HCT116 (cell line): ENCODE measurements around the gene GARIN5A. TPM values are rescaled to one million over a fixed set of nuclear protein-coding genes. Genes with fewer than 3 reads are reported as not detected.

Source experiments
- ATAC-seq: fragments of 200-7000 bp; cut with Tn5 transposase; 2 replicates; pipeline ENCODE4 v1.9.1; 2020; ENCODE audit warnings: mild to moderate bottlenecking, moderate library complexity
- BruUV-seq: library from RNA; stranded (reverse); fragments of 400-500 nt; replicated peaks from 2 replicates; lab custom pipeline; 2021; lab: Mats Ljungman, UMichigan
- CTCF ChIA-PET: fragments of 300-600 bp; sonication (Branson Sonifier 250); formaldehyde crosslinking; loops from one replicate; lab custom pipeline; 2021; ENCODE audit warnings: antibody characterized with exemption; lab: Charles Lee
- POLR2A ChIA-PET: fragments of 300-600, 350-600 bp; sonication (Branson Sonifier 250); formaldehyde crosslinking; loops from one replicate; lab custom pipeline; 2021; ENCODE audit warnings: antibody characterized with exemption; lab: Charles Lee
- RAD21 ChIA-PET, 2 experiments: fragments of 300-600 bp; sonication (Branson Sonifier 250); formaldehyde crosslinking; loops; one replicate each; lab custom pipeline; 2023; ENCODE audit warnings: low total read pairs in 2 of 2; ENCODE audit not compliant: uncharacterized antibody in 2 of 2, unreplicated experiment in 2 of 2, low non-redundant PET in 1 of 2; lab: Charles Lee
- DNase-seq: peaks from one replicate; pipeline ENCODE4 v3.0.0-alpha.2; 2010; ENCODE audit warnings: low read depth, low spot score
- H2AFZ ChIP-seq: fragments of 200-600 bp; shearing (Covaris generic), sonication (generic); 2 replicates; pipeline ENCODE4 v1.6.1; 2017; ENCODE audit warnings: low read depth, mixed run types, mixed read lengths, antibody characterized with exemption, low read length; ENCODE audit not compliant: poor library complexity, severe bottlenecking
- H3K27ac ChIP-seq: 2 replicates; pipeline ENCODE4 v1.5.1; 2012; ENCODE audit warnings: low read depth, low read length
- H3K27me3 ChIP-seq: fragments of 200-600 bp; sonication (generic); 2 replicates; pipeline ENCODE4 v1.6.1; 2016; ENCODE audit warnings: mixed run types, low read length, mixed read lengths; ENCODE audit not compliant: insufficient read depth
- H3K36me3 ChIP-seq, 2 experiments: fragments of 200-500 bp in 1 of 2; fragments of 200-600 bp in 1 of 2; sonication (Bioruptor generic) in 1 of 2; sonication (generic) in 1 of 2; 2 replicates each; pipeline versions ENCODE4 v1.5.1 to v1.6.1; 2014 to 2016; ENCODE audit warnings: low read length in 2 of 2, inconsistent platforms in 1 of 2, mixed read lengths in 1 of 2, mixed run types in 1 of 2; ENCODE audit not compliant: insufficient read depth in 2 of 2, control insufficient read depth in 1 of 2
- H3K4me1 ChIP-seq, 2 experiments: fragments of 200-600 bp in 1 of 2; sonication (generic) in 1 of 2; 2 replicates each; pipeline versions ENCODE4 v1.5.1 to v1.6.1; 2012 to 2017; ENCODE audit warnings: low read length in 2 of 2, inconsistent platforms in 1 of 2, mild to moderate bottlenecking in 1 of 2, mixed read lengths in 1 of 2, mixed run types in 1 of 2, moderate library complexity in 1 of 2; ENCODE audit not compliant: insufficient read depth in 2 of 2, control insufficient read depth in 1 of 2
- H3K4me2 ChIP-seq: fragments of 200-600 bp; sonication (generic); 2 replicates; pipeline ENCODE4 v1.6.1; 2017; ENCODE audit warnings: mixed run types, low read length, mixed read lengths
- H3K4me3 ChIP-seq, 2 experiments: fragments of 200-600 bp in 1 of 2; sonication (generic) in 1 of 2; replicated peaks in 1 of 2; 2 replicates each; pipeline ENCODE4 v1.5.1; 2011 to 2016; ENCODE audit warnings: low read length in 2 of 2, control low read depth in 1 of 2, low read depth in 1 of 2, mild to moderate bottlenecking in 1 of 2, mixed read lengths in 1 of 2, mixed run types in 1 of 2
- H3K79me2 ChIP-seq: fragments of 200-600 bp; sonication (generic); 2 replicates; pipeline ENCODE4 v1.6.1; 2017; ENCODE audit warnings: mild to moderate bottlenecking, mixed run types, low read length, moderate library complexity, mixed read lengths; ENCODE audit not compliant: insufficient read depth
- H3K9ac ChIP-seq: fragments of 200-600 bp; sonication (generic); 2 replicates; pipeline ENCODE4 v1.6.1; 2016; ENCODE audit warnings: low read length, mixed read lengths
- H3K9me2 ChIP-seq: fragments of 200-600 bp; sonication (generic), shearing (Covaris generic); 2 replicates; pipeline ENCODE4 v1.6.1; 2017; ENCODE audit warnings: mixed run types, mild to moderate bottlenecking, moderate library complexity; ENCODE audit not compliant: insufficient read depth
- H3K9me3 ChIP-seq, 2 experiments: fragments of 200-500 bp in 1 of 2; fragments of 200-600 bp in 1 of 2; sonication (Bioruptor generic) in 1 of 2; sonication (generic) in 1 of 2; 2 replicates each; pipeline ENCODE4 v1.6.1; 2014 to 2017; ENCODE audit warnings: low read length in 2 of 2, mixed read lengths in 2 of 2, inconsistent platforms in 1 of 2, low read depth in 1 of 2, mild to moderate bottlenecking in 1 of 2, mixed run types in 1 of 2, moderate library complexity in 1 of 2; ENCODE audit not compliant: control insufficient read depth in 1 of 2, insufficient read depth in 1 of 2
- H4K20me1 ChIP-seq: fragments of 200-600 bp; sonication (generic), shearing (Covaris generic); 2 replicates; pipeline ENCODE4 v1.6.1; 2017; ENCODE audit warnings: mixed run types, mild to moderate bottlenecking, moderate library complexity; ENCODE audit not compliant: insufficient read depth
- CEBPB ChIP-seq: IDR thresholded peaks from 2 replicates; pipeline ENCODE4 v1.6.1; 2012; ENCODE audit warnings: low read depth
- ELF1 ChIP-seq: IDR thresholded peaks from 2 replicates; pipeline ENCODE4 v1.6.1; 2012; ENCODE audit warnings: low read depth, borderline replicate concordance
- ZBTB33 ChIP-seq: IDR thresholded peaks from 2 replicates; pipeline ENCODE4 v1.6.1; 2011; ENCODE audit warnings: mild to moderate bottlenecking, low read length, moderate library complexity; ENCODE audit not compliant: insufficient replicate concordance; ENCODE audit errors: extremely low read depth
- intact Hi-C: fragments of 100-400 bp; cut with micrococcal nuclease; formaldehyde crosslinking; loops from 2 replicates; pipeline ENCODE4 v1.10.0; 2022
- total RNA-seq: library from RNA; stranded (reverse); gene quantifications from one replicate; pipeline ENCODE4 v1.2.1, GENCODE V29; 2021; ENCODE audit not compliant: unreplicated experiment
- TF ChIP-seq, protein P1 (sequence below), 3 experiments: fragments of 200-600 bp in 1 of 3; sonication (generic) in 1 of 3; IDR thresholded peaks in 2 of 3; conservative IDR thresholded peaks in 1 of 3; 2 replicates each; pipeline ENCODE4 v1.5.1; 2012 to 2017; ENCODE audit warnings: low read depth in 2 of 3, low read length in 2 of 3, antibody characterized with exemption in 1 of 3, borderline replicate concordance in 1 of 3, control low read depth in 1 of 3, mild to moderate bottlenecking in 1 of 3, mixed read lengths in 1 of 3, mixed run types in 1 of 3, moderate library complexity in 1 of 3; ENCODE audit not compliant: insufficient read depth in 1 of 3

The GARIN5A gene
- total RNA-seq, 1 experiment from 2014 or later, result 12.2 TPM

- no peak overlapping the region for H2AFZ ChIP-seq
- H3K9ac ChIP-seq, result no peak overlapping the region
- peaks cover 0 to 6% of the 10 kb centered on the region in 2 experiments; a peak in 1 of 4 replicates for H3K36me3 ChIP-seq
- no peaks in the 10 kb centered on the region for H3K79me2 ChIP-seq
- H3K4me1 ChIP-seq, result peaks cover 12 to 18% of the 10 kb centered on the region in 2 experiments
- BruUV-seq, result no TSS peak
- no peak overlapping the region for H3K4me3 ChIP-seq
- H3K4me2 ChIP-seq, result no peak overlapping the region
- POLR2A ChIA-PET, result no interaction called here
- H4K20me1 ChIP-seq, result no peaks in the 10 kb centered on the region
- no peak overlapping the region for H3K27ac ChIP-seq
- H3K9me3 ChIP-seq, result peaks cover 3 to 6% of the 10 kb centered on the region in 2 experiments; a peak in 1 of 4 replicates
- no peak for ATAC-seq
- DNase-seq, result no peak
- CTCF ChIA-PET, result no interaction called here
- RAD21 ChIA-PET, result no interaction called here
- no peak for TF ChIP-seq CEBPB
- TF ChIP-seq ELF1, result no peak
- TF ChIP-seq, protein P1, sequence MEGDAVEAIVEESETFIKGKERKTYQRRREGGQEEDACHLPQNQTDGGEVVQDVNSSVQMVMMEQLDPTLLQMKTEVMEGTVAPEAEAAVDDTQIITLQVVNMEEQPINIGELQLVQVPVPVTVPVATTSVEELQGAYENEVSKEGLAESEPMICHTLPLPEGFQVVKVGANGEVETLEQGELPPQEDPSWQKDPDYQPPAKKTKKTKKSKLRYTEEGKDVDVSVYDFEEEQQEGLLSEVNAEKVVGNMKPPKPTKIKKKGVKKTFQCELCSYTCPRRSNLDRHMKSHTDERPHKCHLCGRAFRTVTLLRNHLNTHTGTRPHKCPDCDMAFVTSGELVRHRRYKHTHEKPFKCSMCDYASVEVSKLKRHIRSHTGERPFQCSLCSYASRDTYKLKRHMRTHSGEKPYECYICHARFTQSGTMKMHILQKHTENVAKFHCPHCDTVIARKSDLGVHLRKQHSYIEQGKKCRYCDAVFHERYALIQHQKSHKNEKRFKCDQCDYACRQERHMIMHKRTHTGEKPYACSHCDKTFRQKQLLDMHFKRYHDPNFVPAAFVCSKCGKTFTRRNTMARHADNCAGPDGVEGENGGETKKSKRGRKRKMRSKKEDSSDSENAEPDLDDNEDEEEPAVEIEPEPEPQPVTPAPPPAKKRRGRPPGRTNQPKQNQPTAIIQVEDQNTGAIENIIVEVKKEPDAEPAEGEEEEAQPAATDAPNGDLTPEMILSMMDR (IDR thresholded peaks at IDR 0.05 in 2 of 3, conservative IDR thresholded peaks at IDR 0.05 in 1 of 3; ENCODE audit: borderline replicate concordance in 1 of 3, insufficient read depth in 1 of 3, low read depth in 2 of 3, low read length in 2 of 3), result no peak
- no peak for TF ChIP-seq ZBTB33
- intact Hi-C loops, result no loop called here
- no peaks in the 10 kb centered on the region for H3K27me3 ChIP-seq
- H3K9me2 ChIP-seq, result no peaks in the 10 kb centered on the region
Observed at GRCh38 chr19:50490991-50491472, 14.4 kb upstream of the GARIN5A start.
